GM12878 (cell line): ENCODE data around the gene PLXNA4. TPM values are rescaled to one million over a fixed set of nuclear protein-coding genes. Genes with fewer than 3 reads are reported as not detected.

Experiments
- ATAC-seq: fragments of 200-7000 bp; cut with Tn5 transposase; 3 replicates; pipeline ENCODE4 v1.9.1; 2020; ENCODE audit warnings: mild to moderate bottlenecking, moderate library complexity
- BruUV-seq: library from RNA; stranded (reverse); fragments of 400-500 nt; replicated peaks from 2 replicates; lab custom pipeline; 2021; lab: Mats Ljungman, UMichigan
- CTCF ChIA-PET: fragments of 300-600 bp; sonication (Branson Sonifier 250); formaldehyde crosslinking; extraction: SDS; loops from one replicate; lab custom pipeline; 2021; ENCODE audit warnings: inconsistent platforms; lab: Yijun Ruan, JAX
- POLR2A ChIA-PET: fragments of 350-600 bp; formaldehyde crosslinking; extraction: SDS; loops from one replicate; lab custom pipeline; 2021; ENCODE audit warnings: inconsistent platforms; lab: Charles Lee
- RAD21 ChIA-PET: fragments of 300-600 bp; sonication (Branson Sonifier 250); formaldehyde crosslinking; loops from one replicate; lab custom pipeline; 2023; ENCODE audit warnings: antibody characterized with exemption; ENCODE audit not compliant: unreplicated experiment; lab: Charles Lee
- SMC1A ChIA-PET: fragments of 300-600 bp; sonication (Branson Sonifier 250); formaldehyde crosslinking; loops from one replicate; lab custom pipeline; 2023; ENCODE audit not compliant: unreplicated experiment, uncharacterized antibody; lab: Charles Lee
- DNase-seq: peaks from one replicate; pipeline ENCODE4 v3.0.0-alpha.2; 2011; ENCODE audit warnings: low read depth, low spot score
- FAIRE-seq: peaks from 3 replicates; lab custom pipeline; 2011; peaks lifted over from hg19 to GRCh38; lab: Jason Lieb, UNC
- H2AFZ ChIP-seq: 2 replicates; pipeline ENCODE4 v1.6.0; 2011; ENCODE audit warnings: low read depth, low read length, control low read depth; ENCODE audit not compliant: control insufficient read depth
- H3K27ac ChIP-seq: 2 replicates; pipeline ENCODE4 v1.5.1; 2011; ENCODE audit warnings: control low read depth; ENCODE audit not compliant: control insufficient read depth, insufficient read depth
- H3K27me3 ChIP-seq, 2 experiments: replicated peaks in 1 of 2; 2 replicates each; pipeline versions ENCODE4 v1.6.0 to v1.6.1; 2011; ENCODE audit warnings: low read length in 1 of 2; ENCODE audit not compliant: control insufficient read depth in 2 of 2, insufficient read depth in 2 of 2
- H3K36me3 ChIP-seq, 2 experiments: 2 replicates each; pipeline ENCODE4 v1.5.1; 2011; ENCODE audit warnings: low read length in 1 of 2; ENCODE audit not compliant: control insufficient read depth in 2 of 2, insufficient read depth in 2 of 2
- H3K4me1 ChIP-seq: 2 replicates; pipeline ENCODE4 v1.6.1; 2011; ENCODE audit warnings: mild to moderate bottlenecking, low read length, moderate library complexity, mixed read lengths; ENCODE audit not compliant: control insufficient read depth, insufficient read depth
- H3K4me2 ChIP-seq: 2 replicates; pipeline ENCODE4 v1.6.0; 2011; ENCODE audit warnings: control low read depth; ENCODE audit not compliant: control insufficient read depth, insufficient read depth
- H3K4me3 ChIP-seq: fragments of 200-600 bp; sonication (generic); 2 replicates; pipeline ENCODE4 v1.5.1; 2016
- H3K79me2 ChIP-seq: 2 replicates; pipeline ENCODE4 v1.6.0; 2011; ENCODE audit warnings: low read length; ENCODE audit not compliant: control insufficient read depth, insufficient read depth
- H3K9ac ChIP-seq: 2 replicates; pipeline ENCODE4 v1.8.0; 2011; ENCODE audit warnings: low read length, control low read depth, mixed read lengths; ENCODE audit not compliant: control insufficient read depth, insufficient read depth
- H3K9me3 ChIP-seq: replicated peaks from 3 replicates; pipeline ENCODE4 v1.5.1; 2011; ENCODE audit warnings: mild to moderate bottlenecking, low read length; ENCODE audit not compliant: control insufficient read depth, insufficient read depth
- H4K20me1 ChIP-seq: 2 replicates; pipeline ENCODE4 v1.6.0; 2011; ENCODE audit not compliant: control insufficient read depth, insufficient read depth
- BRCA1 ChIP-seq: IDR thresholded peaks from 2 replicates; pipeline ENCODE4 v1.6.1; 2011; ENCODE audit warnings: low read depth, low read length, improper control_type of control experiment
- CBX3 ChIP-seq: fragments of 200-600 bp; sonication (generic); IDR thresholded peaks from 2 replicates; pipeline ENCODE4 v1.6.1; 2016; ENCODE audit warnings: low read depth, borderline replicate concordance
- CBX5 ChIP-seq: sonication (generic); IDR thresholded peaks from 2 replicates; pipeline ENCODE4 v1.6.1; 2016; ENCODE audit warnings: low read depth, moderate library complexity, mild to moderate bottlenecking, inconsistent platforms
- HCFC1 ChIP-seq: fragments of 150-350 bp; IDR thresholded peaks from 2 replicates; pipeline ENCODE4 v1.6.1; 2014; ENCODE audit warnings: low read length
- HDAC2 ChIP-seq: fragments of 200-600 bp; sonication (generic); IDR thresholded peaks from 2 replicates; pipeline ENCODE4 v1.6.1; 2017
- IRF3 ChIP-seq: fragments of 450-650 bp; IDR thresholded peaks from 2 replicates; pipeline ENCODE4 v1.6.1; 2014; ENCODE audit warnings: mild to moderate bottlenecking
- MYC ChIP-seq: IDR thresholded peaks from 2 replicates; pipeline ENCODE4 v1.6.1; 2011; ENCODE audit warnings: mild to moderate bottlenecking, low read length, moderate library complexity, inconsistent platforms; ENCODE audit not compliant: insufficient read depth, insufficient replicate concordance, insufficient read length, severe bottlenecking
- NBN ChIP-seq: fragments of 450-650 bp; IDR thresholded peaks from 2 replicates; pipeline ENCODE4 v1.6.1; 2016
- NFXL1 ChIP-seq: fragments of 450-650 bp; IDR thresholded peaks from 2 replicates; pipeline ENCODE4 v1.6.1; 2017; ENCODE audit warnings: antibody characterized with exemption, mild to moderate bottlenecking, borderline replicate concordance
- NKRF ChIP-seq: fragments of 450-650 bp; conservative IDR thresholded peaks from 2 replicates; pipeline ENCODE4 v1.6.1; 2017; ENCODE audit warnings: mild to moderate bottlenecking, moderate library complexity
- POLR2AphosphoS5 ChIP-seq: IDR thresholded peaks from 2 replicates; pipeline ENCODE4 v1.6.1; 2011; ENCODE audit warnings: mild to moderate bottlenecking, low read length, inconsistent platforms
- SMC3 ChIP-seq: IDR thresholded peaks from 2 replicates; pipeline ENCODE4 v1.6.1; 2011; ENCODE audit warnings: low read length, improper control_type of control experiment, borderline replicate concordance
- USF1 ChIP-seq: IDR thresholded peaks from 2 replicates; pipeline ENCODE4 v1.6.1; 2011; ENCODE audit warnings: borderline replicate concordance, low read depth, mild to moderate bottlenecking, moderate library complexity, mixed read lengths, low read length; ENCODE audit not compliant: insufficient read depth; ENCODE audit errors: extremely low read length
- ZNF207 ChIP-seq: fragments of 450-650 bp; IDR thresholded peaks from 2 replicates; pipeline ENCODE4 v1.6.1; 2014; ENCODE audit warnings: antibody characterized with exemption, mild to moderate bottlenecking, borderline replicate concordance
- ZNF622 ChIP-seq: fragments of 450-650 bp; IDR thresholded peaks from 2 replicates; pipeline ENCODE4 v1.6.1; 2017; ENCODE audit warnings: mild to moderate bottlenecking, inconsistent platforms
- ZZZ3 ChIP-seq: IDR thresholded peaks from 2 replicates; pipeline ENCODE4 v1.6.1; 2011; ENCODE audit warnings: low read depth; ENCODE audit not compliant: control insufficient read depth, insufficient read length
- whole genome bisulfite sequencing: methylation state at CpG from one replicate; pipeline ENCODE4 v1.1.6; 2016; ENCODE audit warnings: low lambda C conversion rate; ENCODE audit not compliant: insufficient replicate concordance, insufficient coverage; ENCODE audit errors: missing lambda C conversion rate; 5-methylcytosine and 5-hydroxymethylcytosine counted together
- in situ Hi-C: fragments of 300-500 bp; cut with MboI; formaldehyde crosslinking; loops from 9 replicates; pipeline ENCODE4 v1.14.3; 2018; ENCODE audit warnings: mixed read lengths
- intact Hi-C: fragments of 100-400 bp; cut with micrococcal nuclease; formaldehyde crosslinking; loops from one replicate; pipeline ENCODE4 v1.14.2; 2022; ENCODE audit not compliant: unreplicated experiment
- polyA plus RNA-seq, 11 experiments: library from polyadenylated mRNA; depleted of rRNA in 4 of 11; unstranded in 6 of 11; stranded (reverse) in 5 of 11; fragments of >200 nt; fragmentation: Nextera tagmentation in 4 of 11; fragmentation: Illumina TruSeq in 1 of 11; extraction: Ambion mirVana in 4 of 11; extraction: Trizol in 1 of 11; gene quantifications; 1 replicate in 1 of 11; 2 replicates in 10 of 11; pipeline versions ENCODE4 v1.2.1 to v1.2.3, GENCODE V29; 2011 to 2016; ENCODE audit warnings: inconsistent platforms in 2 of 11, missing spikeins in 2 of 11, low read depth in 1 of 11
- total RNA-seq, 4 experiments: library from RNA; depleted of rRNA in 3 of 4; stranded (reverse); fragments of >200 nt in 3 of 4; fragmentation: Illumina TruSeq in 1 of 4; extraction: Trizol in 1 of 4; gene quantifications; 2 replicates each; pipeline versions ENCODE4 v1.2.1 to v1.2.3, GENCODE V29; 2013 to 2021
- TF ChIP-seq, protein P1 (sequence below): IDR thresholded peaks from 2 replicates; pipeline ENCODE4 v1.6.1; 2012; ENCODE audit warnings: improper control_type of control experiment, low read depth, low read length; ENCODE audit not compliant: insufficient replicate concordance

PLXNA4 gene
- total and polyA plus RNA-seq, 10 of the 15 experiments (the other 5 are each of a cell fraction or from before 2014, with no cell fraction given) = 0.03 TPM; not detected in 9

GRCh38 chr7:132092106-132092505 is 484.2 kb downstream of the PLXNA4 start:
- POLR2A ChIA-PET = no interaction called here
- peaks cover 0 to 3% of the 10 kb centered on the region in 2 experiments; a peak in 3 of 4 replicates for H3K27me3 ChIP-seq
- no peak overlapping the region for H3K4me2 ChIP-seq
- TF ChIP-seq HDAC2 = no peak
- no peak for TF ChIP-seq IRF3
- TF ChIP-seq NFXL1 = no peak
- no peak for TF ChIP-seq NBN
- TF ChIP-seq SMC3 = no peak
- no peak for TF ChIP-seq HCFC1
- no peak for TF ChIP-seq BRCA1
- no peak for TF ChIP-seq NKRF
- TF ChIP-seq, protein P1, sequence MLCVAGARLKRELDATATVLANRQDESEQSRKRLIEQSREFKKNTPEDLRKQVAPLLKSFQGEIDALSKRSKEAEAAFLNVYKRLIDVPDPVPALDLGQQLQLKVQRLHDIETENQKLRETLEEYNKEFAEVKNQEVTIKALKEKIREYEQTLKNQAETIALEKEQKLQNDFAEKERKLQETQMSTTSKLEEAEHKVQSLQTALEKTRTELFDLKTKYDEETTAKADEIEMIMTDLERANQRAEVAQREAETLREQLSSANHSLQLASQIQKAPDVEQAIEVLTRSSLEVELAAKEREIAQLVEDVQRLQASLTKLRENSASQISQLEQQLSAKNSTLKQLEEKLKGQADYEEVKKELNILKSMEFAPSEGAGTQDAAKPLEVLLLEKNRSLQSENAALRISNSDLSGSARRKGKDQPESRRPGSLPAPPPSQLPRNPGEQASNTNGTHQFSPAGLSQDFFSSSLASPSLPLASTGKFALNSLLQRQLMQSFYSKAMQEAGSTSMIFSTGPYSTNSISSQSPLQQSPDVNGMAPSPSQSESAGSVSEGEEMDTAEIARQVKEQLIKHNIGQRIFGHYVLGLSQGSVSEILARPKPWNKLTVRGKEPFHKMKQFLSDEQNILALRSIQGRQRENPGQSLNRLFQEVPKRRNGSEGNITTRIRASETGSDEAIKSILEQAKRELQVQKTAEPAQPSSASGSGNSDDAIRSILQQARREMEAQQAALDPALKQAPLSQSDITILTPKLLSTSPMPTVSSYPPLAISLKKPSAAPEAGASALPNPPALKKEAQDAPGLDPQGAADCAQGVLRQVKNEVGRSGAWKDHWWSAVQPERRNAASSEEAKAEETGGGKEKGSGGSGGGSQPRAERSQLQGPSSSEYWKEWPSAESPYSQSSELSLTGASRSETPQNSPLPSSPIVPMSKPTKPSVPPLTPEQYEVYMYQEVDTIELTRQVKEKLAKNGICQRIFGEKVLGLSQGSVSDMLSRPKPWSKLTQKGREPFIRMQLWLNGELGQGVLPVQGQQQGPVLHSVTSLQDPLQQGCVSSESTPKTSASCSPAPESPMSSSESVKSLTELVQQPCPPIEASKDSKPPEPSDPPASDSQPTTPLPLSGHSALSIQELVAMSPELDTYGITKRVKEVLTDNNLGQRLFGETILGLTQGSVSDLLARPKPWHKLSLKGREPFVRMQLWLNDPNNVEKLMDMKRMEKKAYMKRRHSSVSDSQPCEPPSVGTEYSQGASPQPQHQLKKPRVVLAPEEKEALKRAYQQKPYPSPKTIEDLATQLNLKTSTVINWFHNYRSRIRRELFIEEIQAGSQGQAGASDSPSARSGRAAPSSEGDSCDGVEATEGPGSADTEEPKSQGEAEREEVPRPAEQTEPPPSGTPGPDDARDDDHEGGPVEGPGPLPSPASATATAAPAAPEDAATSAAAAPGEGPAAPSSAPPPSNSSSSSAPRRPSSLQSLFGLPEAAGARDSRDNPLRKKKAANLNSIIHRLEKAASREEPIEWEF = no peak
- no peak for TF ChIP-seq POLR2AphosphoS5
- TF ChIP-seq MYC = no peak
- TF ChIP-seq ZZZ3 = no peak
- no peak for TF ChIP-seq CBX3
- no peak for TF ChIP-seq ZNF622
- TF ChIP-seq ZNF207 = no peak
- TF ChIP-seq CBX5 = no peak
- TF ChIP-seq USF1 = no peak

More at GRCh38 chr7:132092106-132092505, 484.2 kb downstream of the PLXNA4 start:
- H2AFZ ChIP-seq = no peak overlapping the region
- intact Hi-C loops = no loop called here
- H3K36me3 ChIP-seq = no peaks in the 10 kb centered on the region
- WGBS = 0% methylated on average over 4 of the region's 4 CpGs
- H3K79me2 ChIP-seq = no peaks in the 10 kb centered on the region
- no peak overlapping the region for H3K27ac ChIP-seq
- SMC1A ChIA-PET = no interaction called here
- H3K9me3 ChIP-seq = no peaks in the 10 kb centered on the region
- ATAC-seq (no peak), DNase-seq (no peak), FAIRE-seq (no peak)
- BruUV-seq = no TSS peak
- H3K4me1 ChIP-seq = no peaks in the 10 kb centered on the region
- no peak overlapping the region for H3K4me3 ChIP-seq
- CTCF ChIA-PET = no interaction called here
- in situ Hi-C loops = no loop called here
- H3K9ac ChIP-seq = no peak overlapping the region
- H4K20me1 ChIP-seq = no peaks in the 10 kb centered on the region
- RAD21 ChIA-PET = no interaction called here
